ENCODE data around the gene MLLT3. TPM values are rescaled to one million over a fixed set of nuclear protein-coding genes. Genes with fewer than 3 reads are reported as not detected.

The MLLT3 gene
- total RNA-seq, 1 experiment from 2014 or later = 24.2 TPM

DNA sequence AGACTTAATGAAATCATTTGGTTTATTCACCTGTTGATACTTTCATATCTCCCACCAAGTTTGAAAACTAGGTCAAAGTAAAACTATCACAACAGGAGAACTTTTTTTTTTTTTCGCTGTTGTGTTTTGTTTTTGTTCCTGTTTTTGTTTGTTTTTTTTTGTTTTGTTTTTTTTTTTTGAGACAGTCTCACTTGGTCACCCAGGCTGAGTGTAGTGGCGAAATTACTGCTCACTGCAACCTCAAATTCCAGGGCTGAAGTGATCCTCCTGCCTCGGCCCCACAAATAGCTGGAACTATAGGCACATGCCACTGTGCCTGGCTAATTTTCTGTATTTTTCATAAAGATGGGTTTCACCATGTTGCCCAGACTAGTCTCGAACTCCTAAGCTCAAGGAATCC, 49.3 kb downstream of the MLLT3 start:
- intact Hi-C loops (cut with micrococcal nuclease; ENCODE audit: unreplicated experiment) = no loop called here
- DNase-seq (ENCODE audit: low spot score) = no peak
- ChIA-PET CTCF (no interaction called here), POLR2A (ENCODE audit: low non-redundant PET) (interaction anchor here (0.7 kb wide), 1 partner anchor 39 kb away, joined by 3 read pairs; no protein-coding TSS in a partner anchor)
- H3K4me1 ChIP-seq (ENCODE audit: insufficient read depth, low read length, poor library complexity, severe bottlenecking) = peaks cover 13% of the 10 kb centered on the region
- H3K27me3 ChIP-seq (replicated peaks; ENCODE audit: insufficient read depth, low read depth, low read length, poor library complexity) = no peaks in the 10 kb centered on the region
- no TSS peak for BruUV-seq (replicated peaks)
- H3K9me3 ChIP-seq (ENCODE audit: low read depth, low read length, poor library complexity, severe bottlenecking) = no peaks in the 10 kb centered on the region
- no peaks in the 10 kb centered on the region for H3K36me3 ChIP-seq (ENCODE audit: insufficient read depth, low read length, poor library complexity, severe bottlenecking)
- H3K4me3 ChIP-seq (ENCODE audit: low read depth, low read length, poor library complexity, severe bottlenecking) = no peak overlapping the region
- TF ChIP-seq EZH2 (IDR thresholded peaks at IDR 0.05; ENCODE audit: borderline replicate concordance, low read depth, low read length, poor library complexity, severe bottlenecking) = no peak
- TF ChIP-seq, protein P1, sequence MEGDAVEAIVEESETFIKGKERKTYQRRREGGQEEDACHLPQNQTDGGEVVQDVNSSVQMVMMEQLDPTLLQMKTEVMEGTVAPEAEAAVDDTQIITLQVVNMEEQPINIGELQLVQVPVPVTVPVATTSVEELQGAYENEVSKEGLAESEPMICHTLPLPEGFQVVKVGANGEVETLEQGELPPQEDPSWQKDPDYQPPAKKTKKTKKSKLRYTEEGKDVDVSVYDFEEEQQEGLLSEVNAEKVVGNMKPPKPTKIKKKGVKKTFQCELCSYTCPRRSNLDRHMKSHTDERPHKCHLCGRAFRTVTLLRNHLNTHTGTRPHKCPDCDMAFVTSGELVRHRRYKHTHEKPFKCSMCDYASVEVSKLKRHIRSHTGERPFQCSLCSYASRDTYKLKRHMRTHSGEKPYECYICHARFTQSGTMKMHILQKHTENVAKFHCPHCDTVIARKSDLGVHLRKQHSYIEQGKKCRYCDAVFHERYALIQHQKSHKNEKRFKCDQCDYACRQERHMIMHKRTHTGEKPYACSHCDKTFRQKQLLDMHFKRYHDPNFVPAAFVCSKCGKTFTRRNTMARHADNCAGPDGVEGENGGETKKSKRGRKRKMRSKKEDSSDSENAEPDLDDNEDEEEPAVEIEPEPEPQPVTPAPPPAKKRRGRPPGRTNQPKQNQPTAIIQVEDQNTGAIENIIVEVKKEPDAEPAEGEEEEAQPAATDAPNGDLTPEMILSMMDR (conservative IDR thresholded peaks at IDR 0.05; ENCODE audit: low read depth, low read length) = no peak
- H3K27ac ChIP-seq (ENCODE audit: low read depth, low read length, poor library complexity, severe bottlenecking) = no peak overlapping the region

DNA sequence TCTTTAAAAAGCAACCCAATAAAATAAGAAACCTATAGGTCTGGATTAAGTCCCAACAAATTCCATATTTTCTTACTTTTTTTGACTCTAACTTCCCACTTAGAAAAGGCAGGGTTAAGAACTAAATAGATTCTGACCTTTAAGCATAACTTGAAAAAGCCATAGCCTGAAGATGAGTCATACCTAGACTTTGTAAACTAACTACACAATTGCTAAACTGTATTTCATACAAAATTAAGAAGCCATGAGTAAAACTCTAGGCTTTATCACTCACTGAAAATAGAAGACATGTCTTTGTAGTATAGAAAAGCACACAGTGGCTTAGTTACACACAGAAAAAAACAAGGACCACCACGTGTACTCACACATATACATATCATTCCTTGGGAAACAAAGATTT, 51.5 kb downstream of the MLLT3 start:
- Histone ChIP-seq H3K4me3 (ENCODE audit: low read depth, low read length, poor library complexity, severe bottlenecking) (no peak overlapping the region), H3K4me1 (ENCODE audit: insufficient read depth, low read length, poor library complexity, severe bottlenecking) (peaks cover 13% of the 10 kb centered on the region), H3K27me3 (replicated peaks; ENCODE audit: insufficient read depth, low read depth, low read length, poor library complexity) (no peaks in the 10 kb centered on the region), H3K9me3 (ENCODE audit: low read depth, low read length, poor library complexity, severe bottlenecking) (no peaks in the 10 kb centered on the region), H3K36me3 (ENCODE audit: insufficient read depth, low read length, poor library complexity, severe bottlenecking) (no peaks in the 10 kb centered on the region), H3K27ac (ENCODE audit: low read depth, low read length, poor library complexity, severe bottlenecking) (no peak overlapping the region)
- ChIA-PET CTCF (no interaction called here), POLR2A (ENCODE audit: low non-redundant PET) (interaction anchor here (0.6 kb wide), 1 partner anchor 115 kb away, joined by 4 read pairs; no protein-coding TSS in a partner anchor)
- TF ChIP-seq, protein P1 (conservative IDR thresholded peaks at IDR 0.05; ENCODE audit: low read depth, low read length) = no peak
- no peak for TF ChIP-seq EZH2 (IDR thresholded peaks at IDR 0.05; ENCODE audit: borderline replicate concordance, low read depth, low read length, poor library complexity, severe bottlenecking)
- BruUV-seq (replicated peaks) = no TSS peak
- intact Hi-C loops (cut with micrococcal nuclease; ENCODE audit: unreplicated experiment) = no loop called here
- no peak for DNase-seq (ENCODE audit: low spot score)

DNA sequence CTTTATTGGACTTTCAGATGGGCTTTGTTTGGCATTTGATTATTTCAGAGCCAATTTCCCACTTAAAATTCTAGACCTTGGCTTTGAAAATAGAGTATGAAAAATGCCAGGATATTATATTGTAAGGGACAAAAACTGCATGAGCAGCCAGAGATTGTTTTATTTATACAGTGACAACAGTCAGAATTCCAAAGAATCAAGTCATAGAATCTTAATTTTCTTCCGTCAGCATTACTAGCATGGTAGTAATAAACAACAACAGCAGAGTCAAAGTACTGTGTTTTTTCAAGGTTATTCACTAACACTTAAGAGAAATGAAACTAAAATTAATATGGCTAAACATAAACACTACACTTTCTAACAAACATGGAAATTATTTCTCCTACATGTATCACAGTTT, 52.2 kb downstream of the MLLT3 start:
- BruUV-seq (replicated peaks) = no TSS peak
- ChIA-PET POLR2A (ENCODE audit: low non-redundant PET) (interaction anchor here (0.6 kb wide), 1 partner anchor 116 kb away, joined by 4 read pairs; no protein-coding TSS in a partner anchor), CTCF (no interaction called here)
- TF ChIP-seq EZH2 (IDR thresholded peaks at IDR 0.05; ENCODE audit: borderline replicate concordance, low read depth, low read length, poor library complexity, severe bottlenecking) = no peak
- TF ChIP-seq, protein P1 (conservative IDR thresholded peaks at IDR 0.05; ENCODE audit: low read depth, low read length) = no peak
- DNase-seq (ENCODE audit: low spot score) = no peak
- Histone ChIP-seq H3K4me1 (ENCODE audit: insufficient read depth, low read length, poor library complexity, severe bottlenecking) (peaks cover 18% of the 10 kb centered on the region), H3K27ac (ENCODE audit: low read depth, low read length, poor library complexity, severe bottlenecking) (no peak overlapping the region), H3K9me3 (ENCODE audit: low read depth, low read length, poor library complexity, severe bottlenecking) (no peaks in the 10 kb centered on the region), H3K36me3 (ENCODE audit: insufficient read depth, low read length, poor library complexity, severe bottlenecking) (no peaks in the 10 kb centered on the region), H3K27me3 (replicated peaks; ENCODE audit: insufficient read depth, low read depth, low read length, poor library complexity) (no peaks in the 10 kb centered on the region), H3K4me3 (ENCODE audit: low read depth, low read length, poor library complexity, severe bottlenecking) (no peak overlapping the region)
- intact Hi-C loops (cut with micrococcal nuclease; ENCODE audit: unreplicated experiment) = no loop called here
